AML-193 (cell line): Measurements from ENCODE around the gene THADA.
A peak's percentile ranks its signal among the peaks of the same experiment; 100 is the strongest.
"Not testable (repeated sequence)": the region's sequence is repeated elsewhere in the genome, so short reads cannot be mapped to it uniquely, and the experiment has no call there.

Experiments
- DNase-seq, 2 experiments: peaks; one replicate each; lab custom pipeline; 2025; lab: John Stamatoyannopoulos, UW

THADA gene

DNA sequence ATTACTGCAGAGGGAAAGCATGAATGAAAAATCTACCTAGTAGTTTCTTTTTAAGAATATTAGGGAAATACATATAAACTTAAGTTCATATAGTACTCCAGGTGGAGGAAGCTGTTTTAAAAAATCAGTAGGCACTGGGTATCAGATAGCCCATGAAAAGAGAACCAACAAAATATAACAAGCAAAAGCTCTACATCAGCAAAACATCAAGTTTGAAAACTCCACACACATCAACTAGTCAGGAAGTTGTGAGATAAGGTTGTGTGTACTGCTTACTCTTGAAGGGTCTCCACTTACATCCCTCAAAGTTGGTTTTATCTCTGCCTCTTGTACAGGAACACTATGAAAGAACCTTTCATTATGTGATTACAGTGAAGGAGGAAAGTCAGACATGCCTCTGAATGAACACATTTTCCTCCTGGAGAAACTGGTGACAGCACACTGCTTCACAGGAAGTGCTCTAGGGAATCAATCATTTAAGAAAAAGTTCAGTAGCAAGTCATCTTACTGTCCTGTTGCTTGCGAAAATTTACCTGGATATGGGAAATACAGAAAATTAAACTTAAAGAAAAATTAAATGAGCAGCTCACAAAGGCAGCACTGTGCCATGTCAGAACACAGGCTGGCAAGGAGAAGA, 57.7 kb downstream of the THADA start:
- no peak for DNase-seq

- DNase-seq = peak; percentile 63 to 75
Observed at GRCh38 chr2:43537137-43537536, 58.7 kb downstream of the THADA start.

DNA sequence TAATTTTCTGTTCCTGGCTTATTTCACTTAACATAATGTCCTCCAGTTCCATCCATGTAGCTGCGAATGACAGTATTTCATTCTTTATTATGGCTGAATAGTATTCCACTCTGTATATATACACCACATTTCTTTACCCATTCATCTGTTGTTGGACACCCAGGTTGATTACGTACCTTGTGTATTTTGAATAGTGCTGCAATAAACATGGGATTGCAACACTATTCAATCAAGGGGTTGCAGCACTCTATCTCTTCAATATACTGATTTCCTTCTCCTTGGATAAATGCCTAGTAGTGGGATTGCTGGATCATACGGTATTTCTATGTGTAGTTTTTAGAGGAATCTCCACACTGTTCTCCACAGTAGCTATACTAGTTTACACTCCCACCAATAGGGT, 61.3 kb downstream of the THADA start:
- no peak for DNase-seq

- not testable (repeated sequence) for DNase-seq
Observed at GRCh38 chr2:43532572-43532971, 63.3 kb downstream of the THADA start.

DNA sequence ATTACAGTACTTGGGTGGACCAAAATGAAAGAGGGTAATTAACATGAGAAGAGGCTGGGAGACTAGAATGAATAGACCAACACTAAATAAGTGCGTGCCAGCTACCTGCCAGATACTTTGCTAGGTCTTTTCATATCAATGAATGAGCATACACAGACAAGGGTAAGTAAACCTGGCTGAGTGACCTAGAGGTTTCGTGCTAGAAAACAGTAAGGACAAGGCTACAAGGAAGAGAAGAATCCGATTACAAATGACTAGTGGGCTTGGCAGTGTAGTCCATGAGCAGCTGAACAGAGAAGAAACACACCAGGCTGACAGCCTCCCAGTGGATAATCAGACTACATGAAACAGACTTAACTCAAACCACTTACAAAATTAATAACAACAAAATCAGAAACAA, 64.6 kb downstream of the THADA start:
- DNase-seq = no peak

- no peak for DNase-seq
Observed at GRCh38 chr2:43526994-43527393, 68.8 kb downstream of the THADA start.

DNA sequence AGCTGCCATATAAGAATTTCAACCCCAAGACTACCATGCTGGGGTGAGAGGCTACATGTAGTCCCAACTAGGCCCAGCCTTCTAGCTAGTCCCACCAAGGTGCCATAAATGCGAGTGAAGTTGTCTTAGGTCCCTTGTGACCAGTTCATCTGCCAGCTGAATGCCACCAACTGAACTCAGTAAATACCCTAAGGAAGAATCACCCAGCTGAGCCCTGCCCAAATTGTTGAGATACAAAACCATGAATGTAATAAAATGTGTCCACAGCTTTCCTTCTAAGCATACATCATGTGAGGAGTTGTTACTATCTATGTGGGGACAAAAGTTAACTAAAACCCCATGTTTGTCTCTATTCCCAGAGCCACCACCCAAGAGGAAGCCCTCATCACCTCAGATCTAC, 70.3 kb downstream of the THADA start:
- DNase-seq = no peak

DNA sequence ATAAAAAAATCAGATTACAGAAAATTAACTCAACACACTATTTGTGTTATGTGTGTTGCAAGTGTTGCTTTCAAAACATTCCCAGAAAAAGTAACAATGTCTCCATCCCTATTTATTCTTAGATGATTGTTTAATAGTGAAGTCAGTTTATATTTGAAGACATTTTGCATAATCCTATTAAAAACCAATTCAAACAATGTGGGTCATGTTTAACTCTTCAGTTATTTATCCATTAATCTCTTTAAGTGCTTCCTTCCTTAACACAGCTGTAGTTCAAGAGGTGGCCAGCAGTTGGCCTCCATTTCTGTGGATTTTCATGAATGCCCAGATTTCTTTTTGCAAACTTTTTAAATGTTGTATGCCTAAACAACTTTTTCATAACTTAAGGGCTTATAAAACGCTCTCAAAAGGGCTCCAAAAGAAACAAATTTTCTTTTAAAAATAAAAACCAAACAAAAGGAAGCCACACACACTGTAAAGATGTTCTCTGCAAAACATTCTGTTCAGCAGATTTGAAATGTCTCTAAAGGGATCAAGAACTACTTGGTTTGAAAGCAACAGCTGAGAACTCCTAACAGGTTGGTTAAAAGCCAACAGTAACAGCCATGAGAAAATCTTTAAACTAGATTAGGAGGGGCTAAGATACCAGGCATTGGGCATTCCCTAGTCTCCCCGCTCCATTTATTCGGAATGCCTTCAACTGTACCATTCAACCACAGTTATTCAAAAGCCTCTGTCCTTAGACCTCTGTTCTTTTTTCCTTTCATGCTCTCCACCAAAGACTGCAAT, 71.5 kb downstream of the THADA start:
- DNase-seq = no peak

- DNase-seq = no peak
Observed at GRCh38 chr2:43522177-43522576, 73.7 kb downstream of the THADA start.

- no peak for DNase-seq
Observed at GRCh38 chr2:43521568-43521967, 74.3 kb downstream of the THADA start.

DNA sequence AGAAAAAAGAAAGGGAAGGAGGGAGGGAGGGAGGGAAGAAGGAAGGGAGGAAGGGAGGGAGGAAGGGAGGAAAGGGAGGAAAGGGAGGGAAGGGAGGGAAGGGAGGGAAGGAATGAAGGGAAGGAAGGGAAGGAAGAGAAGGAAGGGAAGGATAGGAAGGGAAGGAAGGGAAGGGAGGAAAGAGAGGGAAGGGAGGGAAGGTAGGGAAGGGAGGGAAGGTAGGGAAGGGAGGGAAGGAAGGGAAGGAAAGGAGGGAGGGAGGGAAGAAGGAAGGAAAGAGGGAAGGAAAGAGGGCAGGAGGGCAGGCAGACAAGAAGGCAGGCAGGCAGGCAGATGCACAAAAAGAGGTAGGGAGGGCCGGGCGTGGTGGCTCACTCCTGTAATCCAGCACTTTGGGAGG, 74.9 kb downstream of the THADA start:
- no peak for DNase-seq

- peak; percentile 51 to 54 for DNase-seq
Observed at GRCh38 chr2:43519643-43520221, 76.1 kb downstream of the THADA start.

DNA sequence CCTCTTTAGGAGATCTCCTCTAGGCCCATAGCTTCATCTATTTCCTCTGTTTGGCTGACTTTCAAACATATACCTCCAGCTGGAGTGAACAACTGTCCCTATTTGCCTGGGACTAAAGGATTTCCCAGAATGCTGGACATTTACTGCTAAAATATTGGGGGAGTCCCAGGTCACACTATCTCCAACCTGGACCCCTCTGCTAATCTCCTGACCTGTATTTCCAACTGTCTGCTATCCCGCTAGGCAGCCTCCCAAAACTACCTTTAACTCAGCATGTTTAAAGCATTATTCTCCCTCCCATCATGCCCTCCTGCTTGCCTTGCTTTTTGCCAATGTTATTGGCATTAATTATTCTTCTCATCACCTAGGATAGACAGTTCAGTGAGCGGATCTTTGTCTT, 77.1 kb downstream of the THADA start:
- DNase-seq = no peak

DNA sequence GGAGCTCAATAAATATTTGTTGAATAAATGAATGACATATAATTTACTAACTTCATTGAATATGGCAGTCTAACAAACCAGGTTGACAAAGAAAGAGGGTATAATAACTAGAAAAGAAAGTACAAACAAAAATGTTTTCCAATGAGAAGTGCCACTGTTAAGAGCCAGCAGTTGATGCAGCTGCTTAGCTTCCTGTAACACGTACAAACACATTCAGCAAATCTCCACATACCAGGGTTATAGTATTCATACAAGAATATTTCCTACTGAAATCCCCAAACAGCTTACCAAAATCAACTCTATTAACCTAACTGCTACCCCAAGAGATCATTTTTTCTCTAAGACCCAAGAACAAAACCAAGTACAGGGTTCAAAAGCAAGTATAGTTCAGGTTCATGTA, 77.7 kb downstream of the THADA start:
- no peak for DNase-seq

GRCh38 chr2:43515807-43516497, 79.9 kb downstream of the THADA start:
- no peak for DNase-seq

GRCh38 chr2:43515248-43515647, 80.6 kb downstream of the THADA start:
- DNase-seq = no peak

- no peak for DNase-seq
Observed at GRCh38 chr2:43513796-43514195, 82.0 kb downstream of the THADA start.

GRCh38 chr2:43513216-43513615, 82.6 kb downstream of the THADA start:
- DNase-seq = no peak

GRCh38 chr2:43511199-43511598, 84.6 kb downstream of the THADA start:
- no peak for DNase-seq

DNA sequence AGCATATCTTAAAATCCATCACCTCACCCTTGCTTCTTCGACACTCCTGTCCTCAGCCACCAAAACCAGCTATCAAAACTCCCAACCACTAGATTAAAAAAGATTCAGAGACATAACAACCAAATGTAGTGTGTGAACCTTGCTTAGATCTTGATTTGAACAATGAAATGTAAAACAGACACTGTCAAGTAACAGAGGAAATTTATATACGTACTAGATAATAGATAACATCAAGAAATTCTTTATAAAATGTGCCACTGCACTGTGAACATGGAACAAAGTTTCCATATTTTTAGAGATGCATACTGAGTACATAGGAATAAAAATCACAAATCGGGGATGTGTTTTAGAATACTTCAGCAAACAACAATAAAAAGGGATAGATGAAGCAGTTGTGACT, 86.0 kb downstream of the THADA start:
- no peak for DNase-seq

DNA sequence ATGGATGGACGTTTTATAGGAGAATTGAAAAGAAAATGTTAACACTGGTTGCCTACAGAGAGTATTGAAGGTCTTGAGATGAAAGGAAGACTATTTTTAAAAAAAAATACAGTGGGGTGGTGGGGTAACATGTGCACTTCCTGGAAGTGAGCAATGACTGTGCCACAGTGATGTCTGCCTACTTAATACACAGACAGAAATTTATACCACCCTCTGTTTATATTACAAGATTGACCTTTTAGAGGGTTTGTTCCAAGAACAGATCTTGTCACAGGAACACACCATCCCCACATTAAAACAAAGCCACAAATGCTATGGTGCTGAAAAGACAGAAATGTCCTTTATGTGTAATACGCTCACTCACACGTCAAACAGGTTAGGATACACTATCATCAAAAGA, 87.6 kb downstream of the THADA start:
- DNase-seq = no peak

DNA sequence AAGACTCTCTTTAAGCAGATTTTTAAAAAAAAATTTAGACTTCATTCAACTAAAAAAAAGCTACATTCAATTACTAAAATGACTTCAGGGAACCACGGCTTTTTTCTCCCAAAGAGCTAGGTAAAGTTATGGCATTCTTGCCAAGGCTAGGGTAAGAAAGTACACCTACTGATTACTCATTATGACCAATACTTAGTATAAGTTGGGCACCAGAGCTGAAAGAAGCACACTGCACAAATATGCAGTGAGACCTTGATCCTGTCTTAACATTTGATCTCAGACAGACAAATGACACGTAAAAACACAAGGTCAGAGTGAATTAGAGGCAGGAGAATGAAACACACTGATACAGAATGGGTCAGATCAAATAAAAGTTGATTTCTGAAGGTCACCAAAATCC, 88.7 kb downstream of the THADA start:
- no peak for DNase-seq

- no peak for DNase-seq
Observed at GRCh38 chr2:43495727-43496126, 100.1 kb downstream of the THADA start.
